Activated T-cell treated with anti-CD3 and anti-CD28 coated beads for 1 hour (primary cell): ENCODE data around the gene ARL15.
"Not testable (repeated sequence)": the region's sequence is repeated elsewhere in the genome, so short reads cannot be mapped to it uniquely, and the experiment has no call there.

ENCODE experiments used
- DNase-seq: peaks from one replicate; pipeline ENCODE4 v3.0.0-alpha.2; 2020; ENCODE audit warnings: low read depth

ARL15 gene

DNA sequence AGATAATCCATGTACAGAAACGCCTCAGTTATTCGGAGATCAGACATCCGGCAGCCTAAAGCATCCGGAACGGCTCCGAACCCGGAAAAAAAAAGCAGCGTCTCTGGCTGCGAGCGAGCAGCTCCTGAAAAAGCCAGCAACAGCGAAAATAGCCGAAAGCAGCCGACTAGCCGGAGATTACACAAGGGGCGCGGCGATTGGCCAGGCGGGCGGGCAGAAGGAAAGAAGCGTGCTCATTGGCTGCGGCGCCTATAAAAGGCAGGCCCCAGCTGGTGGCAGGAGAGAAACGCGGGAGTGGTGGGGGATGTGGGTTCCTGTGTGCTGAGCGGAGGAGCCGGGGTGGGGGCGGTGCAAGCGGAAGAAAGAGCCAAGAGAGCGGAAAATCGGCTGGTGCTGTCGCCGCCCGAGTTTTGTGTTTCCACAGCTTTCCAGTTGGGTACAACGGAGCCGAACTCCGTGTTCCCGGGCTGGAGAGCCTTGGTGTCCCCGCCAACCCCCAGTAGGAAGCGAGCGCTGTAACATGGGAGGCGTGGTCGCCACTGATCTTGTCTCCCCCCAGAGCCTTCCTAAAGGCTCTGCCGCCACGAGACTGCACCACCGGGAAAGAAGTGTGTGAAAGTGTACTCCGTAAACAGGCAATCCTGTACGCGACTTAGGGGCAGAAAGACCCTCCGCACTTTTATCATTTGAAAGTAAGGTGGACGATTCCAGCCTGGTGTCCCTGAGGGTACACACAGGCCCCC, at the start of gene ARL15:
Gene ARL15 (minus strand): TSS at position 141 of the 743 bp plus-strand sequence.
- peak; percentile 97 for DNase-seq

DNA sequence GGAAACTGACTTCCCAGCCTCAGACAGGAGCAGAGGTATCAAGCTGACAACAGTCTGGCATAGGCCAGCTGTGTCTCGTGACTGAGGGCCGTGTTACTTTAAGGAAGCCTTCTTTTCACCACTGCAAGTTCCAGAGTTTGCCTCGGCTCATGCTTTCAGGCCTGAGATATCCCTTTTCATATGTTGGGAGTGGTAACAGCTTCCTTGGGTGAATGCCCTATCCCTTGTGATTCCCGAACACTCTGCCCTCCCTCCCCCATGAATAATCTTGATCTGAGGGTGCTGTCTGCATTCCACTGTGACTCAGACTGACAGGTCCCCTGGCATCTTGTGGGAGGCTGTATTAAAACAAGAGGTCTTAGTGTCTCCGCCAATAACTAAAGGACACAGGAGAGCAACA, 49.7 kb upstream of the ARL15 start:
- no peak for DNase-seq

- DNase-seq = no peak
Observed at GRCh38 chr5:54357408-54358058, 47.2 kb upstream of the ARL15 start.

DNA sequence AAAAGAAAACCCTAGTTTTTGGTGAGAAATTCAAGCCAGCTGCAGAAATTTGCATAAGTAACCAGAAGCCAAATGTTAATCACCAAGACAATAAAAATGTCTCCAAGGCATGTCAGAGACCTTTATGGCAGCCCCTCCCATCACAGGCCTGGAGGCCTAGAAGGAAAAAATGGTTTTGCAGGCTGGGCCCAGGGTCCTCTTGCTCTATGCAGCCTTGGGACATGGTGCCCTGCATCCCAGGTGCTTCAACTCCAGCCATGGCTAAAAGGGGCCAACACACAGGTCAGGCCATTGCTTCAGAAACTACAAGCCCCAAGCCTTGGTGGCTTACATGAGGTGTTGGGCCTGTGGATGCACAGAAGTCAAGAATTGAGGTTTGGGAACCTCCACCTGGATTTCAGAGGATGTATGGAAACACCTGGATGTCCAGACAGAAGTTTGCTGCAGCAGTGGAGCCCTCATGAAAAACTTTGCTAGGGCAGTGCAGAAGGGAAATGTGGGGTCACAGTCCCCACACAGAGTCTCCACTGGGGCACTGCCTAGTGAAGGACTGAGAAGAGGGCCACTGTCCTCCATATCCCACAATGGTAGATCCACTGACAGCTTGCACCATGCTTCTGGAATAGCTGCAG, 43.7 kb upstream of the ARL15 start:
- not testable (repeated sequence) for DNase-seq

DNA sequence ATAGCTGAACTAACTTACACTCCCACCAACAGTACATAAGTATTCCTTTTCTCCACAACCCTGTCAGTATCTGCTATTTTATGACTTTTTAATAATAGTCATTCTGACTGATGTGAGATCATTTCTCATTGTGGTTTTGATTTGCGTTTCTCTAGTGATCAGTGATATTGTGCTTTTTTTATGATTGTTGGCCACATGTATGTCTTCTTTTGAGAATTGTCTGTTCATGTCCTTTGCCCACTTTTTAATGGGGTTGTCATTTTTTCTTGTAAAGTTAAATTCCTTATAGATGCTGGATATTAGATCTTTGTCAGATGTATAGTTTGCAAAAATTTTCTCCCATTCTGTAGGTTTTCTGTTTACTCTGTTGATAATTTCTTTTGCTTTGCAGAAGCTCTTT, 42.2 kb upstream of the ARL15 start:
- DNase-seq = not testable (repeated sequence)

DNA sequence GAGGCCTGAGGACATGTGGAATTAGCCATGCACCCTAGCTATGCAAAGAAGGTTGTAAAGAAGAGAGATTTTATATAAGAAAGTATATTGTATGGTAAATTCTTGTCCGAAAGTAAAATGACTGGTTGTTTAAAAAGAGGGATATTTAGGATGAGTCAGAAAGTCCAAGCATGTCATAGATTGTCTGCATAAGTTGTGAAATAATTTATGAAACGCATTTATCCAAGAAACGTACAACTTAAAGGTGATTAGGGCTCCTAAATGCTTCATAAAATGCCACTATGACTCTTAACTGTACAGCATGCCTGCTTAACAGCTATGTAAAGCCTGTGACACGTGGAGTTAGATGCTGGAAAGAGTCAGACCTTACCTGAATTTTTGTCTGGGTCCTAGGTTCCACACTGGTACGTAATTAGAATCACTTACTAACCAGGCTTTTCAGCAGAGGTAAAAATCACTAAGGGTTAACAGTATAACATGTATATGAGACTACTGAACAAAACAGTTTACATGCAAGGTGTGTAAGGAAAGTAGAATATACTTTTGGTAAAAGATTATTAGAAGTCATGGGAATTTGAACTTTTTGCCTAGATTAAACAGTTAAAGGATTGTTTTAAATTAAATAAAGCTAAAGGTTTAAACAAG, 37.0 kb upstream of the ARL15 start:
- DNase-seq = no peak

DNA sequence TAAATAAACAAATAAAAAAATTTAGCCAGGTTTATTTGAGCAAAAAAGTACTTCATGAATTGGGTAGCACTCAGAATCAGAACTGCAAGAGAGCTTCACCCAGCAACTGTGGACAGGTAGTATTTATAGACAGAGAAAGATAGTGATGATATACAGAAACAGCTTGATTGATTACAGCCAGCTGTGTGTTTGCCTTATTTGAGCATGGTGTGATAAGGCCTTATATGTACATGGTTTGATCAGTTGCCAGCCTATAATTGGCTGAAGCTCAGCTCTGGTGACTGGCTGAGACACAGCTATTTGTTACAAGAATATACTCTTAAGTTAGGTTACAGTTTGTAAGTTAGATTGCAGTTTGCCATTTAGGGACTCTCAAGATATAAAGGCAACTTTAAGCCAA, 34.3 kb upstream of the ARL15 start:
- no peak for DNase-seq

DNA sequence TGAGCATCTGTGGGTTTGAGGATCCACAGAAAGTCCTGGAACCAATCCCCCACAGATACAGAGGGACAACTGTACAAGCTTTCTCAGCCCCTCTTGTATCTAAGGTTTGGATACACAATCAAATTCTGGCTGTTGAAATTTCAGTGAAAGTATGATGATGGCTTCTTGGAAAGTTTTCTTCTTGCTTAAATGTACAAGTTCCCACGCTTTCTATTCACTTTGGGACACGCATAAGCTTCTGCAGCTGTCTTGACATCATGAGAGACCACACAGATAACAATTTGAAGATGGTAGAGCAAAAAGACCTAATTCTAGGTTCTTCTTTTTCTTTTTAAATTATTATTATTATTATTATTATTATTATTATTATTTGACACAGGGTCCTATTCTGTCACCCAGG, 31.6 kb upstream of the ARL15 start:
- no peak for DNase-seq

- no peak for DNase-seq
Observed at GRCh38 chr5:54337523-54337922, 27.1 kb upstream of the ARL15 start.

DNA sequence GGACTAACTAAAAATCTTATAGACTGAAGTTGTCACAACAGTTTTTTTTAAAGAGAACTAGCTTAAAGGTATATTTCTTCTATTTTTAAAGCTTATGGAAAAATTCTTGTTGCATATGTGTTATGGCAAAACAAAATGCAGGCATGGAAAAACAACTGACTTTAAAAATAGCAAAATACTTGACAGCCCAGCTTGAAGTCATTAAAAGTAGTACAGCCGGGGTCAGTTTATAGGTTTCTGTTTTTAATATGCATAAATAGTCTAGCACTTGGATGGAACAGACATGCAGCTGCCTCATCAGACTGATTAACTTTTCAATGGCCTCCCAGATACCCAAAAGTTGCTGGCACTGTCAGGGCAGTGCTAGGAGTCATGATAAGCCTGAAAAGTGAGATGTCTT, 22.3 kb upstream of the ARL15 start:
- DNase-seq = no peak

DNA sequence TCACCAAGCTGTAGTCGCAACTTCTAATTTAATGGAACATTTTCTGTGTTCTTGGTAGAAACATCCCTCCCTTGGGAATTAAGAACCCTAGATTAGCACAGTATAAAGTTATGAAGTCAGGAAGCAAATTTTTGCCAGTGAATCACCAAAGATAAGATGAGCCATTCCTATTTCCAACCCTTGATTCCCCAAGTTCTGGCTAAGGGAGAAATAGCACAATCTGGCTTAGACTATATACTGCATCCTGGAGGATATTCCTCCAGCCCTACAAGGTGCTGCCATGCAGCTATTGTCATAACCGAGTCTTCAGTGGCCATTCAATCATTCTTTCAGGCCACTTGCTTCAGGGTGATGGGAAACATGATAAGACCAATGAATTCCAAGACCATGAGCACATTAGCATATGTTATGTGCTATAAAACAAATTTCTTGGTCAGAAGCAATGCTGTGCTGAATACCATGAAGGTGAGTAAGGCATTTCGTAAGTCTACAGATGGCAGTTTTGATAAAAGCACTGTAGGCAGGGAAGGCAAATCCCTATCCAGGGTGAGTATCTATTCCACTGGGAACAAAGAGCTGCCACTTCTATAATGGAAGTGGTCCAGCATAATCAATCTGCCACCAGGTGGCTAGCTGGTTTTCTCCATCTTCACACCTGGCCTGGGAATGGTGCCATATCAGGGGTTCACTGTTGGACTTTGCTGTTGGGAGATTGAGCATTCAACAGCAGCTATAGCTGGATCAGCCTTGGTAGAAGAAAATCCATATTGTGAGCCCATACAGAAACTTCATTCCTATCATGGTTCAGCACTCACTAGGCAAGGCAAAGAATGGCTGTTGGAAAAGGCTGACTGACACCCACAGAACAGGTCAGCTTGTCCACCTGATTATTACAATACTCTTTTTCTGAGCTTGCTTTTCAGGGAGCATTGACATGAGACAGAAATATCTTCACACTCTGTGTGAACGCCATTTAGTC, 19.6 kb upstream of the ARL15 start:
- DNase-seq = no peak

GRCh38 chr5:54326662-54327270, 16.4 kb upstream of the ARL15 start:
- no peak for DNase-seq

DNA sequence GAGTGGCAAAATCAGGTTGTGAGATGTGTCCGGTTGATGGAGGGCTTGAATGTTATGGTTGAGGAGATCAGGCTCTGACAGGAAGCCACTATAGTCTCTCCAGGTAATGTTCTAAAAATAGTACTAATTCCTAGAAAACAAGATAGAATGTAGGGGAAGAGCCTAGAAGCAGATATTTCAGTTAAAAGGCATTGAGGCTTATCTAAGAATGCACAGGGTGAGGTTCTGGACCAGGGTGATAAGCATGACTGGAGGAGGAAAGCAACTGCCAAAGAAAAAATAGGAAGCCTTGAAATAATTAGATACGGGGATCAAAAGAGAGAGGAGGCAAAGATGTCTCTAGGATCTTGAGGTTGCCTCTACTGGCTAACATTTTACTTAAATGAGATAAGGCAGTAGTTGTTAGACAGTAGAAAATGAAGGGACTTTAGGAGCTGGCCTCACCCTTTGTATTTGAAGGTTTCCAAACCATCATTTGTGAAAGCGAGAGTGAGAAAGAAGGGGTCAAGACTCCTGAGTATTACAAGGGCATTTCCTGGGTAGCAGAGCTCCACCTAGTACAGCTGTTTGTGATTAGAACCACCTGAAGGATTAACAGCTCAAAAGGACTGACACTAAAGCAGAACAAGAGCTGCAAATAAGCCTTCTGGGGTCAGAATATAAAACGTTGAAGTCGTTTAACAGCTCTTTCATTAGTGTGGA, 15.4 kb upstream of the ARL15 start:
- no peak for DNase-seq

- no peak for DNase-seq
Observed at GRCh38 chr5:54325272-54325609, 14.9 kb upstream of the ARL15 start.

DNA sequence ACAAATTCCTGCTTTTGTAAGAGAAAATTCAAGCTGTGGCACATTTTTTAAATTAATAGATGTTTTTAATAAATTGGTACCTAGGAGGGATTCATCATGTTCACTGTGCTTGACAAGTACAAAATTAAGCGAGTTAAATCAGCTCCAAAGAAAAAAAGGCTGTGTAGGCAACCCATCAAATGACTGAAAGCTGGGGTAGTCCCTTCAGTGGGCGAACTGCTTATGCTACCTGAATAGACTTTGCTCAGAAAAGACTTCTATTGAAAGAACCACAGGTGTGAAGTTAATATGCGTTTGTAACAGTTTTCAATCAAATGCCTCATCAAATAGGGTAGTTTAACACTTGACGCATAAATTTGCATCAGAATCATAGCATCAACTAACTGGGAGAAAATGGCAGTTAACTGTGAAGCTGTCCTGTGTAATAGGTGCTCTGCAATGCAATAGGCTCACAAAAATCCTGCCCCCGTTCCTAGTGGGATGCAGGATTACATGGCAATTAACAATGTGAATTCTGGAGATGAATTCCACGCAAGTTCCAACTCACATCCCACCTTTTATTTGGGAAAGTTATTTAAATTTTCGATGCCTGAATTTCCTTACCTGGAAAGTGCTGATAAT, 14.4 kb upstream of the ARL15 start:
- DNase-seq = no peak

DNA sequence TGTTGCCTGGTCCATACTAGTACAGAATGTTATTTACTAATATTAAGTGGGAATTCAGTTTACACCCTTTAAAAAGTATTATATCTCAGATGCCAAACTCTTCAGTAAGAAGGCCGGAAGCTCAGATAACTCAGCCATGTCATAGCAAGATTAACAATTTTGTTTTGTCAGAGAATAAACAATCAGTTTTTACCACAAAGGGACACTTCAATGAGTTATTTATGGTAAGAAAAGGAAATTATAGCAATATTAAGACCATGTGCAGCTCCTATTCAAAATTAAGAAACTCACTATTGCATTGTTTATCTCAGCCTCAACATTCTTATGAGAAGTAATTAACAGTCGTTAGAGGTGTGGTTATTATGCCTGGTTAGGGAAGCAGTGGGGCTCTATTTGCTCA, 13.1 kb upstream of the ARL15 start:
- no peak for DNase-seq

GRCh38 chr5:54320256-54320655, 9.9 kb upstream of the ARL15 start:
- DNase-seq = no peak

DNA sequence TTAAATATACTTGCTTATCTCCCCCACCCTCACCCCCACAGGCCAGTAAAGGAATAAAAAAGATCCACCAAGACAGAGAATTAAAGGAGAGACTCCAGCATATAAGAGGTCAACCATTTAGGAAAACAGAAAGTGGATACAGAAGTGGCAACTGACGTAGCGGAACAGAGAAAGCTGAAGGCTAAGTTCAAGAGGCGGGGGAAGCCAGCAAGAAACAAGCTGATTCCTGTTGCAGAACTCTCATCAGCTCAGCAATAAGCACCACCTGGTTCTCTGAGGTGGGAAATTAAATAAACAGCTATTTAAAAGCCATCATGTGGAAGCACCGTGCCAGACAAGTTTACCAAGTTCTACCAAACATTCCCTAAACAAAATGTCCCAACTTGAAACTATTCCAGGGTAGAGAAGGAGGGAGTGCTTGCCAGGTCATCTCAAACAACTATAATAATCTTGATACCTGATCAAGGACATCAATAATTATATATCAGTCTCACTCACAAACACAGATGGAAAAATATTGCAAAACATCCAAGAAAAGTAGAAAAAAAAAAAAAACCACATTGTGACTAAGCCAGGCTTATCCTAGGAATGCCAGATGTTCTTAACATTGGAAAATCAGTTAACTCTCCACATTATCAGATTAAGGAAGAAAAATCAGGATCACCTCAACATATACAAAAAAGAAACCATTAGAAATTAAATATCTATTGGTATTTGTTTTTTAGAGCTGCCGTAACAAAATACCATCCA, 7.3 kb upstream of the ARL15 start:
- DNase-seq = no peak

GRCh38 chr5:54315736-54316528, 5.6 kb upstream of the ARL15 start:
- DNase-seq = no peak
